A549 (cell line): ENCODE data around the gene HNRNPH1. TPM values are rescaled to one million over a fixed set of nuclear protein-coding genes. Genes with fewer than 3 reads are reported as not detected.
A peak's percentile ranks its signal among the peaks of the same experiment; 100 is the strongest.

Experiments
- ATAC-seq, 2 experiments: fragments of 200-7000 bp in 1 of 2; fragments of >200 bp in 1 of 2; cut with Nextera tagmentation in 1 of 2; cut with Tn5 transposase in 1 of 2; 3 replicates each; pipeline versions ENCODE4 v1.8.0 to v1.9.1; 2018 to 2020; ENCODE audit warnings: mild to moderate bottlenecking in 1 of 2, moderate library complexity in 1 of 2
- CTCF ChIA-PET: fragments of 300-600 bp; sonication (Branson Sonifier 250); formaldehyde crosslinking; extraction: SDS; loops from one replicate; lab custom pipeline; 2021; ENCODE audit warnings: antibody characterized with exemption, inconsistent platforms; lab: Yijun Ruan, JAX
- POLR2A ChIA-PET: fragments of 350-600 bp; formaldehyde crosslinking; extraction: SDS; loops from one replicate; lab custom pipeline; 2021; ENCODE audit warnings: antibody characterized with exemption, inconsistent platforms; lab: Yijun Ruan, JAX
- DNase-seq, 2 experiments: peaks; one replicate each; pipeline versions ENCODE4 v3.0.0 to v3.0.0-alpha.2; 2011 to 2016; ENCODE audit warnings: low read depth in 1 of 2, low spot score in 1 of 2
- FAIRE-seq: peaks from 2 replicates; lab custom pipeline; 2011; peaks lifted over from hg19 to GRCh38; lab: Jason Lieb, UNC
- H3K27ac ChIP-seq, 2 experiments: fragments of >200 bp; sonication (Bioruptor Twin); formaldehyde crosslinking; 3 replicates each; pipeline ENCODE4 v1.5.1; 2016 to 2017
- H3K4me1 ChIP-seq: fragments of >200 bp; sonication (Bioruptor Twin); formaldehyde crosslinking; 3 replicates; pipeline ENCODE4 v1.6.1; 2016
- H3K4me2 ChIP-seq: fragments of >200 bp; sonication (Bioruptor Twin); formaldehyde crosslinking; 3 replicates; pipeline ENCODE4 v1.6.1; 2016
- H3K4me3 ChIP-seq: fragments of >200 bp; sonication (Bioruptor Twin); formaldehyde crosslinking; 3 replicates; pipeline ENCODE4 v1.5.1; 2016
- H3K9me3 ChIP-seq: fragments of >200 bp; sonication (Bioruptor Twin); formaldehyde crosslinking; 3 replicates; pipeline ENCODE4 v1.6.1; 2016
- BHLHE40 ChIP-seq: IDR thresholded peaks from 2 replicates; pipeline ENCODE4 v1.6.1; 2012; ENCODE audit warnings: low read depth, low read length, inconsistent platforms
- CBX2 ChIP-seq: fragments of 200-600 bp; sonication (generic); IDR thresholded peaks from 2 replicates; pipeline ENCODE4 v1.6.1; 2016; ENCODE audit warnings: low read depth, mild to moderate bottlenecking, borderline replicate concordance
- CBX8 ChIP-seq: fragments of 200-600 bp; sonication (generic); IDR thresholded peaks from 2 replicates; pipeline ENCODE4 v1.6.1; 2016
- CEBPB ChIP-seq, 2 experiments: fragments of >200 bp in 1 of 2; sonication (Bioruptor Twin) in 1 of 2; formaldehyde crosslinking in 1 of 2; IDR thresholded peaks; 2 replicates each; pipeline ENCODE4 v1.6.1; 2012 to 2016
- CHD2 ChIP-seq: fragments of 150-350 bp; IDR thresholded peaks from 2 replicates; pipeline ENCODE4 v1.6.1; 2014; ENCODE audit warnings: low read length; ENCODE audit not compliant: partially characterized antibody
- EP300 ChIP-seq, 2 experiments: fragments of >200 bp; sonication (Bioruptor Twin); formaldehyde crosslinking; IDR thresholded peaks; 2 replicates in 1 of 2; 3 replicates in 1 of 2; pipeline ENCODE4 v1.6.1; 2016 to 2017
- HDAC2 ChIP-seq: fragments of 200-600 bp; sonication (generic); IDR thresholded peaks from 2 replicates; pipeline ENCODE4 v1.6.1; 2016
- HES2 ChIP-seq: fragments of >200 bp; sonication (Bioruptor Twin); formaldehyde crosslinking; IDR thresholded peaks from 2 replicates; pipeline ENCODE4 v1.6.1; 2016
- HEYL ChIP-seq: fragments of 250-450 bp; sonication (Bioruptor Pico); IDR thresholded peaks from 2 replicates; pipeline ENCODE4 v1.8.0; 2021; ENCODE audit warnings: mild to moderate bottlenecking, moderate library complexity
- HOXB13 ChIP-seq: fragments of 250-450 bp; sonication (Bioruptor Pico); IDR thresholded peaks from 2 replicates; pipeline ENCODE4 v1.5.0; 2020; ENCODE audit warnings: low read depth, mild to moderate bottlenecking, moderate library complexity
- JUN ChIP-seq, 2 experiments: fragments of >200 bp; sonication (Bioruptor Twin); formaldehyde crosslinking; IDR thresholded peaks; 2 replicates in 1 of 2; 3 replicates in 1 of 2; pipeline ENCODE4 v1.6.1; 2016 to 2017
- JUNB ChIP-seq: fragments of >200 bp; sonication (Bioruptor Twin); formaldehyde crosslinking; IDR thresholded peaks from 2 replicates; pipeline ENCODE4 v1.6.1; 2016
- KDM1A ChIP-seq: fragments of 200-600 bp; sonication (generic); IDR thresholded peaks from 2 replicates; pipeline ENCODE4 v1.6.1; 2016; ENCODE audit warnings: low read depth, mild to moderate bottlenecking
- KDM5A ChIP-seq: fragments of 200-600 bp; sonication (generic); IDR thresholded peaks from 2 replicates; pipeline ENCODE4 v1.6.1; 2016; ENCODE audit warnings: antibody characterized with exemption, mild to moderate bottlenecking
- MAFK ChIP-seq: fragments of 450-650 bp; IDR thresholded peaks from 2 replicates; pipeline ENCODE4 v1.6.1; 2014; ENCODE audit not compliant: partially characterized antibody
- MAX ChIP-seq: IDR thresholded peaks from 2 replicates; pipeline ENCODE4 v1.6.1; 2012
- MAZ ChIP-seq: fragments of 150-350 bp; IDR thresholded peaks from 2 replicates; pipeline ENCODE4 v1.6.1; 2014; ENCODE audit warnings: antibody characterized with exemption, low read depth, low read length, borderline replicate concordance
- MYC ChIP-seq: IDR thresholded peaks from 2 replicates; pipeline ENCODE4 v1.6.1; 2012; ENCODE audit warnings: mild to moderate bottlenecking, inconsistent platforms, low read length, improper control_type of control experiment, borderline replicate concordance
- NFE2L2 ChIP-seq: fragments of 150-350 bp; conservative IDR thresholded peaks from 2 replicates; pipeline ENCODE4 v1.6.1; 2014; ENCODE audit warnings: low read length
- PHF8 ChIP-seq: fragments of 200-600 bp; sonication (generic); IDR thresholded peaks from 2 replicates; pipeline ENCODE4 v1.6.1; 2016; ENCODE audit warnings: low read depth, mild to moderate bottlenecking, antibody characterized with exemption, moderate library complexity, borderline replicate concordance
- POLR2A ChIP-seq: IDR thresholded peaks from 2 replicates; pipeline ENCODE4 v1.6.1; 2012; ENCODE audit warnings: mild to moderate bottlenecking, low read length
- POLR2AphosphoS2 ChIP-seq: conservative IDR thresholded peaks from 2 replicates; pipeline ENCODE4 v1.6.1; 2012; ENCODE audit warnings: low read length, improper control_type of control experiment, inconsistent platforms
- RAD21 ChIP-seq, 2 experiments: fragments of >200 bp in 1 of 2; sonication (Bioruptor Twin) in 1 of 2; formaldehyde crosslinking in 1 of 2; IDR thresholded peaks in 1 of 2; conservative IDR thresholded peaks in 1 of 2; 2 replicates in 1 of 2; 3 replicates in 1 of 2; pipeline ENCODE4 v1.6.1; 2012 to 2018; ENCODE audit warnings: inconsistent platforms in 1 of 2
- RNF2 ChIP-seq: fragments of 200-600 bp; sonication (generic); IDR thresholded peaks from 2 replicates; pipeline ENCODE4 v1.6.1; 2016; ENCODE audit warnings: low read depth, mild to moderate bottlenecking, antibody characterized with exemption, moderate library complexity, borderline replicate concordance
- SREBF2 ChIP-seq: fragments of 450-650 bp; IDR thresholded peaks from 2 replicates; pipeline ENCODE4 v1.6.1; 2014; ENCODE audit warnings: mild to moderate bottlenecking, moderate library complexity
- TFCP2L1 ChIP-seq: fragments of 250-450 bp; sonication (Bioruptor Pico); IDR thresholded peaks from 2 replicates; pipeline ENCODE4 v1.5.0; 2021; ENCODE audit warnings: mild to moderate bottlenecking
- USF2 ChIP-seq: fragments of 450-650 bp; IDR thresholded peaks from 2 replicates; pipeline ENCODE4 v1.6.1; 2014; ENCODE audit warnings: antibody characterized with exemption
- ZC3H11A ChIP-seq: fragments of 450-650 bp; IDR thresholded peaks from 2 replicates; pipeline ENCODE4 v1.6.1; 2014; ENCODE audit warnings: antibody characterized with exemption, mild to moderate bottlenecking
- ZFP36 ChIP-seq: fragments of 450-650 bp; IDR thresholded peaks from 2 replicates; pipeline ENCODE4 v1.6.1; 2014; ENCODE audit warnings: borderline replicate concordance; ENCODE audit not compliant: partially characterized antibody
- ZNF302 ChIP-seq: fragments of 250-450 bp; sonication (Bioruptor Pico); IDR thresholded peaks from 2 replicates; pipeline ENCODE4 v1.9.0; 2021; ENCODE audit warnings: inconsistent platforms, mild to moderate bottlenecking, moderate library complexity
- ZSCAN20 ChIP-seq: fragments of 250-450 bp; sonication (Bioruptor Pico); IDR thresholded peaks from 2 replicates; pipeline ENCODE4 v1.8.0; 2022; ENCODE audit warnings: mild to moderate bottlenecking, moderate library complexity
- WGBS: methylation state at CpG from one replicate; pipeline ENCODE4 v1.1.6; 2017; ENCODE audit errors: missing lambda C conversion rate; 5-methylcytosine and 5-hydroxymethylcytosine counted together
- polyA plus RNA-seq, 4 experiments: library from polyadenylated mRNA; depleted of rRNA in 3 of 4; stranded (reverse); fragments of >200 nt; fragmentation: RNase III in 1 of 4; extraction: RNeasy Plus Mini Kit Qiagen cat#74134 plus additional on column Dnase treatment in 1 of 4; gene quantifications; 2 replicates in 3 of 4; 3 replicates in 1 of 4; pipeline ENCODE4 v1.2.3, GENCODE V29; 2011 to 2017
- TF ChIP-seq, protein P1 (sequence below): fragments of >200 bp; sonication (Bioruptor Twin); formaldehyde crosslinking; IDR thresholded peaks from 3 replicates; pipeline ENCODE4 v1.5.1; 2016

The HNRNPH1 gene
- polyA plus RNA-seq, 2 of the 4 experiments (the other 2 are of a cell fraction), result 688 to 1,576 TPM

DNA sequence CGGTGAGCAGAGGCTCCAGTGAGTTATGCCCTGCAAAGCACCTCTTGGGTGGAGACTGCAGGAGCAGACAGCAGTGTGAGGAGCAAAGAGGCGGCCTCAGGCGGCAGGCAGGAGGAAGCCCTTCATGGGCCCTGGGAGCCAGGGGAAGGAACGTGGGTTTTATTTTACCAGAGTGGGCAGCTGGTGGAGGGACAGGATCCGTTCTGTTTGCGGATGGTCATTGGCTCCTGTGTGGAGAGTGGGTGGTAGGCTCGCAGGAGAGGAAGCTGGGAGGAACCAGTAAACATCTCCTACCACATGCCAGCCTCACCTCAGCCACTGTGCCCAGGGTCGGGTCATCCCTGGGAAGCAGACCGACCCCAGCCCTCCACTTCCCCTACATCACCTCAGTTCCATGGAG, 24.4 kb downstream of the HNRNPH1 start:
- no peak overlapping the region for H3K4me2 ChIP-seq
- TF ChIP-seq MAX (no peak), TFCP2L1 (CRISPR knock-in tag) (no peak), ZFP36 (no peak), HDAC2 (no peak), JUN (IDR thresholded peaks at IDR 0.05) (no peak), USF2 (no peak), MAFK (no peak)
- TF ChIP-seq, protein P1, sequence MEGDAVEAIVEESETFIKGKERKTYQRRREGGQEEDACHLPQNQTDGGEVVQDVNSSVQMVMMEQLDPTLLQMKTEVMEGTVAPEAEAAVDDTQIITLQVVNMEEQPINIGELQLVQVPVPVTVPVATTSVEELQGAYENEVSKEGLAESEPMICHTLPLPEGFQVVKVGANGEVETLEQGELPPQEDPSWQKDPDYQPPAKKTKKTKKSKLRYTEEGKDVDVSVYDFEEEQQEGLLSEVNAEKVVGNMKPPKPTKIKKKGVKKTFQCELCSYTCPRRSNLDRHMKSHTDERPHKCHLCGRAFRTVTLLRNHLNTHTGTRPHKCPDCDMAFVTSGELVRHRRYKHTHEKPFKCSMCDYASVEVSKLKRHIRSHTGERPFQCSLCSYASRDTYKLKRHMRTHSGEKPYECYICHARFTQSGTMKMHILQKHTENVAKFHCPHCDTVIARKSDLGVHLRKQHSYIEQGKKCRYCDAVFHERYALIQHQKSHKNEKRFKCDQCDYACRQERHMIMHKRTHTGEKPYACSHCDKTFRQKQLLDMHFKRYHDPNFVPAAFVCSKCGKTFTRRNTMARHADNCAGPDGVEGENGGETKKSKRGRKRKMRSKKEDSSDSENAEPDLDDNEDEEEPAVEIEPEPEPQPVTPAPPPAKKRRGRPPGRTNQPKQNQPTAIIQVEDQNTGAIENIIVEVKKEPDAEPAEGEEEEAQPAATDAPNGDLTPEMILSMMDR, result no peak
- CTCF ChIA-PET, result interaction anchor here (0.5 kb wide), 1 partner anchor 28 kb away, joined by 4 read pairs; no protein-coding TSS in a partner anchor
- no peak overlapping the region for H3K4me3 ChIP-seq
- 89% methylated on average over 9 of the region's 9 CpGs for WGBS
- ATAC-seq, result peak in 1 of 2 experiments; percentile 5; a peak in 1 of 6 replicates
- POLR2A ChIA-PET, result interaction anchor here (1.3 kb wide), 1 partner anchor 24 kb away, joined by 4 read pairs; the partner anchor contains the start of gene HNRNPH1
- no peak overlapping the region for H3K27ac ChIP-seq
- DNase-seq, result no peak
- H3K4me1 ChIP-seq, result no peaks in the 10 kb centered on the region
- no peaks in the 10 kb centered on the region for H3K9me3 ChIP-seq
- no peak for FAIRE-seq

- CTCF ChIA-PET, result interaction anchor here (1.1 to 1.3 kb wide), 2 partner anchors 10 to 14 kb away, joined by 3 to 7 read pairs; no protein-coding TSS in a partner anchor
- 0 out of 6 replicates have a peak, but pooled peaks of 1 of the 2 experiments have one; percentile 10 for ATAC-seq
Measured at GRCh38 chr5:179596421-179596820, 27.1 kb downstream of the HNRNPH1 start.

GRCh38 chr5:179595916-179596315, 27.6 kb downstream of the HNRNPH1 start:
- DNase-seq (no peak), ATAC-seq (no peak)
- 58% methylated on average over 6 of the region's 6 CpGs for WGBS
- no peak overlapping the region for H3K4me2 ChIP-seq
- H3K4me1 ChIP-seq, result no peaks in the 10 kb centered on the region
- H3K9me3 ChIP-seq, result no peaks in the 10 kb centered on the region
- no peak overlapping the region for H3K4me3 ChIP-seq
- no peak for TF ChIP-seq ZNF302 (CRISPR knock-in tag)
- no peak for TF ChIP-seq BHLHE40
- no peak for TF ChIP-seq NFE2L2
- no peak for TF ChIP-seq SREBF2
- no peak for TF ChIP-seq HOXB13 (CRISPR knock-in tag)
- no peak for TF ChIP-seq RNF2
- TF ChIP-seq CBX8, result no peak
- no peak for TF ChIP-seq KDM1A
- TF ChIP-seq POLR2AphosphoS2, result no peak
- no peak for TF ChIP-seq ZSCAN20 (CRISPR knock-in tag)
- TF ChIP-seq MAFK, result no peak
- no peak for TF ChIP-seq TFCP2L1 (CRISPR knock-in tag)
- no peak for TF ChIP-seq POLR2A
- no peak for TF ChIP-seq RAD21 (conservative IDR thresholded peaks at IDR 0.05 in 1 of 2, IDR thresholded peaks at IDR 0.05 in 1 of 2)
- no peak for TF ChIP-seq HEYL
- no peak for TF ChIP-seq ZC3H11A
- TF ChIP-seq JUNB, result no peak
- TF ChIP-seq CEBPB (IDR thresholded peaks at IDR 0.05), result no peak
- TF ChIP-seq, all 56 proteins: peak for 0
- ChIA-PET CTCF (interaction anchor here (1.3 kb wide), 1 partner anchor 10 kb away, joined by 3 read pairs; no protein-coding TSS in a partner anchor), POLR2A (interaction anchor here (0.7 to 1.5 kb wide), 3 partner anchors 11 to 36 kb away, joined by 3 to 5 read pairs (median 4); partner anchors contain the start of gene HNRNPH1)
- no peak for FAIRE-seq
- H3K27ac ChIP-seq, result no peak overlapping the region

More at GRCh38 chr5:179596421-179596820, 27.1 kb downstream of the HNRNPH1 start:
- POLR2A ChIA-PET, result interaction anchor here (1.0 to 1.5 kb wide), 2 partner anchors 27 to 37 kb away, joined by 4 to 5 read pairs; partner anchors contain the start of gene HNRNPH1
- no peak for FAIRE-seq
- Histone ChIP-seq H3K4me1 (no peaks in the 10 kb centered on the region), H3K4me3 (no peak overlapping the region), H3K27ac (no peak overlapping the region), H3K4me2 (no peak overlapping the region), H3K9me3 (no peaks in the 10 kb centered on the region)
- DNase-seq, result no peak
- 89% methylated on average over 13 of the region's 13 CpGs for WGBS
- no peak for TF ChIP-seq ZFP36
- TF ChIP-seq MYC, result no peak
- TF ChIP-seq USF2, result no peak
- TF ChIP-seq CHD2, result no peak
- TF ChIP-seq CBX2, result no peak
- no peak for TF ChIP-seq PHF8
- TF ChIP-seq HDAC2, result no peak
- TF ChIP-seq KDM5A, result no peak
- TF ChIP-seq SREBF2, result no peak
- TF ChIP-seq EP300 (IDR thresholded peaks at IDR 0.05), result no peak
- no peak for TF ChIP-seq MAZ
- TF ChIP-seq HEYL, result no peak
- no peak for TF ChIP-seq HES2
